Mammary epithelial cell (primary cell): Measurements from ENCODE around the gene TNNI3K.

Source experiments
- CTCF ChIP-seq, 2 donors: IDR thresholded peaks in 1 of 2; conservative IDR thresholded peaks in 1 of 2; 2 replicates each; pipeline ENCODE4 v1.5.1; 2011 to 2012; ENCODE audit warnings: inconsistent platforms in 2 of 2, low read length in 2 of 2, mild to moderate bottlenecking in 2 of 2, control low read depth in 1 of 2, low read depth in 1 of 2; ENCODE audit not compliant: insufficient read depth in 1 of 2; ENCODE audit errors: extremely low read depth in 1 of 2
- EZH2 ChIP-seq: IDR thresholded peaks from 2 replicates; pipeline ENCODE4 v1.6.1; 2012; ENCODE audit warnings: low read length, inconsistent platforms, borderline replicate concordance

- TF ChIP-seq CTCF (conservative IDR thresholded peaks at IDR 0.05 in 1 of 2, IDR thresholded peaks at IDR 0.05 in 1 of 2; ENCODE audit: extremely low read depth in 1 of 2, insufficient read depth in 1 of 2, low read depth in 1 of 2, low read length in 2 of 2) (no peak), EZH2 (no peak)
These were observed 243.8 kb downstream of the TNNI3K start for GRCh38 chr1:74478979-74479378.
